Activated CD8-positive, alpha-beta memory T cell treated with anti-CD3 and anti-CD28 coated beads, Interleukin-2, amount 50 U/mL, for 4 hours (primary cell): ENCODE results near the gene EMC8.

Experiments
- DNase-seq: peaks from one replicate; pipeline ENCODE4 v3.0.0-alpha.2; 2020

EMC8 gene

GRCh38 chr16:85752511-85753420 is 46.6 kb downstream of the EMC8 start:
- DNase-seq = no peak

- no peak for DNase-seq
Measured at GRCh38 chr16:85751698-85752501, 47.4 kb downstream of the EMC8 start.

- DNase-seq = no peak
Measured at GRCh38 chr16:85750827-85751697, 48.3 kb downstream of the EMC8 start, which contains the start of gene C16orf74. Gene C16orf74, minus strand, starts transcription at chr16:85751096. Its CDS starts 15,879 bp downstream, at chr16:85735217.

- DNase-seq = peak; percentile 36
Measured at GRCh38 chr16:85750146-85750826, 49.1 kb downstream of the EMC8 start.

GRCh38 chr16:85749771-85750145 is 49.6 kb downstream of the EMC8 start:
- no peak for DNase-seq

- no peak for DNase-seq
Measured at GRCh38 chr16:85746460-85747215, 52.7 kb downstream of the EMC8 start.

- no peak for DNase-seq
Measured at GRCh38 chr16:85738923-85739715, 60.2 kb downstream of the EMC8 start.

- no peak for DNase-seq
Measured at GRCh38 chr16:85736921-85737320, 62.4 kb downstream of the EMC8 start.

DNA sequence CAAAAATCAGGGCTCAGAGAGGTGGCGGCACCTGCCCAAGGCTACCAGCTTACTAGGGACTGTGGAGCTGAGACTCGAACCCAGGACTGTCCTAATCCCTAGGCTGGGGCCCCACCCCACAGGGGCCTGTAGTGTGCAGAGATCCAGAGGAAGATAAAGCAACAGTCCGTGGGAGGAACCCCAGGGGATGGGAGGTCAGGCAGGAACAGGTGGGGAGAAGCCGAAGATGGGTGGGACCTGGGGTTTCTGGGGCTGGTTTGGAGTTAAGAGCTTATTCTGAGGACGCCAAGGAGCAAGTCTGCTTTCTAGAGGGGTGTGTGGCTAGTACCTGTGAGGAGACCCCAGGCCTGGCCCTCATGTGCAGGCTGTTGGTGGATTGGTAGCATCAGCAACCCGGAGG is 63.4 kb downstream of the EMC8 start:
- no peak for DNase-seq

GRCh38 chr16:85735225-85735635 is 64.1 kb downstream of the EMC8 start:
- peak; percentile 30 for DNase-seq

- DNase-seq = no peak
Measured at GRCh38 chr16:85734311-85735017, 64.9 kb downstream of the EMC8 start.

GRCh38 chr16:85733839-85734170 is 65.5 kb downstream of the EMC8 start:
- DNase-seq = no peak

GRCh38 chr16:85733155-85733838 is 66.0 kb downstream of the EMC8 start:
- no peak for DNase-seq

DNA sequence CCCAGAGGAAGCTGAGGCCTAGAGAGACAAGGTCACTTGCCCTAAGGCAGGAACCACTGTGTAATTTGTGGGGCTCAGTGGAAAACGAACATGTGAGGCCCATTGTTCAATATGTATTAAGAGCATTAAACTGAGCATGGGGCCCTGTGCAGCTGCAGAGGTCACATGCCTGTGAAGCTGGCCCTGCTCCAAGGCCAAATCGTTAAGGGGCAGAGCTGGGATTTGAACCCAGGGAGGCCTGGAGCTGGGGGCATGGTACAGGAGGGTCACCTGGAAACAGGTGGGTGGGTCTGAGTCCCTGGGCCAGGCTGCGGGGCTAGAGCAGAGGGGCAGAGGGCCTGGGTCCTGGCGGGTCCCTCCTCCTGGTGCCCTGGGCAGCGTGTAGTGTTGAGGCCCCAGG is 68.2 kb downstream of the EMC8 start:
- DNase-seq = no peak

GRCh38 chr16:85730186-85730465 is 69.2 kb downstream of the EMC8 start:
- DNase-seq = no peak

GRCh38 chr16:85729452-85730185 is 69.7 kb downstream of the EMC8 start:
- DNase-seq = no peak

DNA sequence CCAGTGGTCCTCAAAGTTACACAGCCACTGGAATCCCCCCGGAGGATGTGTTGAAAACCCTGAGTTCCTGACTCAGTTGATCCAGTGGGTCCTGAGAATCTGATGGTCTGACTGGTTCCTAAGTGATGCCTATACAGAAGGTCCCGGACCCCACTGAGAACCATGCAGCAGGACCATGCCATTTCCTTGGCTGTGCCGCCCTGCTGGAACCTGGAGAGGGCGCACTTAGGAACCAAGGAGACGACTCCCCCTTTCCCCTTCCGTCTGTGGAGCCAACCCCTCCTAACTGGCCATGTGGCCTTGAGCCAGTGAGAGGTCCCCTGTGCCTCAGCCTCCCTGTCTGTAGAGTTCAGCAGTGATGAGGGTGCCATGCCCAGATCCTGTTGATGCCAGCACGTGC is 70.5 kb downstream of the EMC8 start:
- DNase-seq = no peak
